ENCODE measurements around the gene DISC1.

GRCh38 chr1:231688989-231689388, 62.4 kb downstream of the DISC1 start:
- TF ChIP-seq HNF4A (CRISPR knock-in tag; IDR thresholded peaks at IDR 0.05) (no peak), CTCF (CRISPR knock-in tag; IDR thresholded peaks at IDR 0.05) (no peak), ZNF44 (CRISPR knock-in tag; IDR thresholded peaks at IDR 0.05) (no peak), ZNF770 (CRISPR knock-in tag; IDR thresholded peaks at IDR 0.05) (no peak), MAFG (CRISPR knock-in tag; IDR thresholded peaks at IDR 0.05) (no peak)
